GM12891 (cell line): ENCODE measurements around the gene ATP1B2.
"Not testable (repeated sequence)": the region's sequence is repeated elsewhere in the genome, so short reads cannot be mapped to it uniquely, and the experiment has no call there.

Experiments used
- PAX5 ChIP-seq: IDR thresholded peaks from 2 replicates; pipeline ENCODE4 v1.6.1; 2011; ENCODE audit warnings: low read length, moderate library complexity, mild to moderate bottlenecking; ENCODE audit not compliant: insufficient read depth, severe bottlenecking
- POLR2A ChIP-seq: IDR thresholded peaks from 2 replicates; pipeline ENCODE4 v1.6.1; 2011; ENCODE audit warnings: low read depth, low read length, control low read depth
- POLR2AphosphoS5 ChIP-seq: IDR thresholded peaks from 2 replicates; pipeline ENCODE4 v1.6.1; 2011; ENCODE audit warnings: low read depth, low read length, control low read depth
- POU2F2 ChIP-seq: IDR thresholded peaks from 2 replicates; pipeline ENCODE4 v1.6.1; 2011; ENCODE audit warnings: low read depth, mild to moderate bottlenecking, control low read depth, low read length, moderate library complexity
- SPI1 ChIP-seq: IDR thresholded peaks from 2 replicates; pipeline ENCODE4 v1.6.1; 2011; ENCODE audit warnings: low read depth, low read length, control low read depth
- TAF1 ChIP-seq: IDR thresholded peaks from 2 replicates; pipeline ENCODE4 v1.6.1; 2011; ENCODE audit warnings: low read depth, low read length, control low read depth

DNA sequence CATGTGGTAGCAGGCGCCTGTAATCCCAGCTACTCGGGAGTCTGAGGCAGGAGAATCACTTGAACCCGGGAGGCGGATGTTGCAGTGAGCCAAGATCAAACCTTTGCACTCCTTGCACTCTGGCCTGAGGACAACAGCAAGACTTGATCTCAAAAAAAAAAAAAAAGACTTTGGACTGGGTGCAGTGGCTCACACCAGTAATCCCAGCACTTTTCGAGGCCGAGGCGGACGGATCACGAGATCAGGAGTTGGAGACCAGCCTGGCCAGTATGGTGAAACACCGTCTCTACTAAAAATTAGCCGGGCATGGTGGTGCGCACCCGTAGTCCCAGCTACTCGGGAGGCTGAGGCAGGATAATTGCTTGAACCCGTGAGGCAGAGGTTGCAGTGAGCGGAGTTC is 25.0 kb upstream of the ATP1B2 start:
- not testable (repeated sequence) for TF ChIP-seq POLR2A, POLR2AphosphoS5, SPI1, TAF1, POU2F2, PAX5
